Psoas muscle (tissue), 8 donors: ENCODE measurements around the gene SLC22A12. TPM values are rescaled to one million over a fixed set of nuclear protein-coding genes. Genes with fewer than 3 reads are reported as not detected.

Experiments
- ATAC-seq, 4 donors: fragments of 200-7000 bp; cut with Tn5 transposase; one replicate each; pipeline ENCODE4 v1.9.1; 2020; ENCODE audit warnings: moderate library complexity in 3 of 4, mild to moderate bottlenecking in 2 of 4
- DNase-seq, 2 donors: peaks; one replicate each; pipeline ENCODE4 v3.0.0-alpha.2; 2020
- H3K27ac ChIP-seq: fragments of 200-600 bp; one replicate; pipeline ENCODE4 v1.8.0; 2022
- H3K27me3 ChIP-seq, 3 donors: fragments of 200-600 bp in 1 of 3; one replicate each; pipeline versions ENCODE4 v1.6.1 to v1.8.0; 2013 to 2022; ENCODE audit warnings: low read length in 2 of 3, mild to moderate bottlenecking in 2 of 3, moderate library complexity in 1 of 3; ENCODE audit not compliant: insufficient read depth in 3 of 3
- H3K36me3 ChIP-seq, 2 donors: fragments of 200-600 bp in 1 of 2; one replicate each; pipeline versions ENCODE4 v1.6.1 to v1.8.0; 2013 to 2022; ENCODE audit warnings: low read depth in 1 of 2, mild to moderate bottlenecking in 1 of 2, moderate library complexity in 1 of 2; ENCODE audit not compliant: insufficient read depth in 1 of 2
- H3K4me1 ChIP-seq: fragments of 200-600 bp; one replicate; pipeline ENCODE4 v1.8.0; 2022
- H3K4me3 ChIP-seq: fragments of 200-600 bp; one replicate; pipeline ENCODE4 v1.8.0; 2022; ENCODE audit warnings: mild to moderate bottlenecking
- H3K9me3 ChIP-seq: fragments of 200-600 bp; one replicate; pipeline ENCODE4 v1.8.0; 2022
- CTCF ChIP-seq: fragments of 200-600 bp; IDR thresholded peaks from one replicate; pipeline ENCODE4 v1.8.0; 2022; ENCODE audit warnings: antibody characterized with exemption
- WGBS, 3 donors: extraction: QIAGEN DNeasy Blood & Tissue Kit; methylation state at CpG; one replicate each; pipeline versions ENCODE4 v1.1.6 to v1.1.7; 2013; 5-methylcytosine and 5-hydroxymethylcytosine counted together
- intact Hi-C, 2 donors: fragments of 100-400 bp; cut with DNase I; formaldehyde crosslinking; loops; one replicate each; pipeline versions ENCODE4 v1.11.0 to v1.14.2; 2022
- polyA plus RNA-seq, 3 donors: library from polyadenylated mRNA; stranded (reverse); fragments of 200-250 nt; gene quantifications; one replicate each; pipeline ENCODE4 v1.2.3, GENCODE V29; 2013
- total RNA-seq, 4 donors: library from RNA; stranded (reverse); fragmentation: NEBNext Ultra II Directional in 2 of 4; extraction: Animal tissue kit (Norgen Biotek cat#: 25700) in 2 of 4; gene quantifications; one replicate each; pipeline versions ENCODE4 v1.2.1 to v1.2.4, GENCODE V29; 2021 to 2023
- donor health status: healthy with polysubstance abuse.
- donor health status: DM: no; HTN: no; CAD: no; lungs with moderate emphysema.
- donor health status: Bipolar disorder and iron deficiency.
- donor health status: healthy.
- donor health status: DM: yes; HTN: yes; CAD: no.
- donor health status: DM: no; HTN: no; CAD: no.
- donor health status: DM: no; HTN: no; CAD: no.
- donor health status: DM: yes; HTN: yes; CAD: no.

Gene SLC22A12
- total and polyA plus RNA-seq, 7 donors, result not detected

DNA sequence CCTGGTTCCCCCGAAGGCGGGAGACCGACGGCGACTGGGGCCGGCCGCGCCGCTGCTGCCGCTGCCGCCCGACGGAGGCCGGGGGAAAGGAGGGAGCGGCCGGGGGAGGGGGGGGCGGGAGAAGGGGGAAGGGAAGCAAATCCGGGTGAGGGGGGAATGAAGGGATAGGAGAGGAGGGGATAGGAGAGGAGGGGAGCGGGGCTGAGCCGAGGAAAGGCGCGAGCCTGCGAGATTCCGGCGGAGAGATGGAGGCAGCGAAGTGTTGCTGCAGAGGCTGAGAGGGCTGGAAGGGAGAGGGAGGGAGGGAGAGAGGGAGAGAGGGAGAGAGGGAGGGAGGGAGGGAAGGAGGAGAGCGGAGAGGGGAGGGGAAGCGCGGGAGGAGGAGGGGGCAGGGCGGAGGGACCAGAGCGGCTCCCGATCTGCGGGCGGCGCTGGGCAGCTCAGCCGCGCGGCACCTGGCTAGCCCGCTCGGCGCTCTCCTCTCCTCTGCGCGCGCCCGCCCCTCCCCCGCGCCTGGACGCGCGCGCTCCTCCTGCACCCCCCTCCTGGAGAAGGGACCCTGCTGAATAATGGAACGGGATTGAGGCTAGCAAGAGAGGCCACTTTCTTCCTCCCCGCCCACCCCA, 52.3 kb downstream of the SLC22A12 start:
- intact Hi-C loops, result no loop called here
- ATAC-seq, result peak in 1 of 4 donors; percentile 28
- H3K27ac ChIP-seq, result no peak overlapping the region
- H3K9me3 ChIP-seq, result no peaks in the 10 kb centered on the region
- H3K36me3 ChIP-seq, result no peaks in the 10 kb centered on the region
- peaks cover 0 to 62% (median 32%) of the 10 kb centered on the region in 3 donors for H3K27me3 ChIP-seq
- DNase-seq, result no peak
- TF ChIP-seq CTCF, result no peak
- 1 to 3% (median 3%) methylated on average over 3 to 49 of the region's 53 CpGs for WGBS, 3 donors
- peak overlapping the region; percentile 38 for H3K4me3 ChIP-seq
- H3K4me1 ChIP-seq, result no peaks in the 10 kb centered on the region

GRCh38 chr11:64643920-64644646, 53.1 kb downstream of the SLC22A12 start:
- intact Hi-C loops, result no loop called here
- 18 to 27% (median 25%) methylated on average over 19 of the region's 19 CpGs for WGBS, 3 donors
- H3K27me3 ChIP-seq, result peaks cover 0 to 61% (median 29%) of the 10 kb centered on the region in 3 donors
- no peak for TF ChIP-seq CTCF
- DNase-seq (no peak), ATAC-seq (no peak)
- H3K4me1 ChIP-seq, result no peaks in the 10 kb centered on the region
- no peak overlapping the region for H3K4me3 ChIP-seq
- H3K36me3 ChIP-seq, result no peaks in the 10 kb centered on the region
- H3K9me3 ChIP-seq, result no peaks in the 10 kb centered on the region
- H3K27ac ChIP-seq, result no peak overlapping the region

- WGBS, 3 donors, result 49 to 56% (median 53%) methylated on average over 10 to 11 of the region's 11 CpGs
- Histone ChIP-seq H3K36me3 (no peaks in the 10 kb centered on the region), H3K4me1 (no peaks in the 10 kb centered on the region), H3K4me3 (no peak overlapping the region), H3K27ac (no peak overlapping the region), H3K27me3 (peaks cover 0 to 56% (median 28%) of the 10 kb centered on the region in 3 donors), H3K9me3 (no peaks in the 10 kb centered on the region)
- ATAC-seq (peak in 1 of 4 donors; percentile 53), DNase-seq (no peak)
- intact Hi-C loops, result no loop called here
- TF ChIP-seq CTCF, result no peak
Observed at GRCh38 chr11:64644647-64645275, 53.7 kb downstream of the SLC22A12 start.

DNA sequence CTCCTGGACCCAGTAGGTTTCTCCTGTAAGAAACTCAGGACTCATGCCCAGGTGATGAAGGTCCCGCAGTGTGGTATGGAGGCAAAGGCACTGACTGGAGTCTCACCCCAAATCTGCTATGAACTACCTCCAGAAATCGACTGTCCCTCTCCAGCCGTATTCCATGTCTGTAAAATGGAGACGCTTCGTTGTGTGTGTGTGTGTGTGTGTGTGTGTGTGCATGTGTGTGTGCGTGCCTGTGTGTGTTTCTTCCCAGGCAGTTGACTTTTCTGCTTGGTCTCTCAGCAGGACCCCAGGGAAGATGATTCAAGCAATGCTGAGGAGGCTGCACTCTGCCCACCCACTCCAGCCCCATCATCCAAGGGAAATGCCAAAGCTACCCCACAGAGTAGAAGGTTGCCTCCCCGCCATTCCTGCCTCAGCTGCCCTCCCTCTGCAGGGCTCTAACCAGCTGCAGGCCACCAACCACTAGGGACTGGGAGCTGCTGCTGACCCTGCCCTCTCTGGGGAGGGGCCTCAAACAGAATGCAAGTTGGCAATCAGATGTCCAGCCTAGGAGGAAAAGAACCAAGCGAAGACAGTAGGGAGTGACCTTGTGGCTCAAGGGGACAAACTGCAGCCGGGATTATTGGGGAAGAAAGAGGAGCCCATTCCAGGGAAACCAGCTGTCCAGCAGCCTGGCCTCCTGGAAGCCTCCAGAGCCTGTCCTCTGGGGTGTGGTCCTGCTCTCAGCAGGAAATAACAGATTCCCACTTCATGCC, 56.2 kb downstream of the SLC22A12 start:
- H3K9me3 ChIP-seq, result no peaks in the 10 kb centered on the region
- no peak overlapping the region for H3K27ac ChIP-seq
- no peaks in the 10 kb centered on the region for H3K36me3 ChIP-seq
- H3K27me3 ChIP-seq, result peaks cover 0 to 31% (median 11%) of the 10 kb centered on the region in 3 donors
- no peak for TF ChIP-seq CTCF
- H3K4me1 ChIP-seq, result no peaks in the 10 kb centered on the region
- H3K4me3 ChIP-seq, result no peak overlapping the region
- intact Hi-C loops, result no loop called here
- no peak for ATAC-seq
- no peak for DNase-seq
- 56 to 69% (median 66%) methylated on average over 9 of the region's 9 CpGs for WGBS, 3 donors
